Smooth muscle cell (in vitro differentiated cells): ENCODE results near the gene S100A14. TPM values are rescaled to one million over a fixed set of nuclear protein-coding genes. Genes with fewer than 3 reads are reported as not detected.

Experiments used
- DNase-seq: peaks from one replicate; lab custom pipeline; 2025; ENCODE audit not compliant: unreplicated experiment; lab: John Stamatoyannopoulos, UW
- H2AFZ ChIP-seq: fragments of 200-600 bp; sonication (generic); 2 replicates; pipeline ENCODE4 v1.6.0; 2016; ENCODE audit warnings: antibody characterized with exemption, low read depth, mild to moderate bottlenecking
- H3F3A ChIP-seq: fragments of 200-600 bp; sonication (generic); 2 replicates; pipeline ENCODE4 v1.6.0; 2017; ENCODE audit warnings: antibody characterized with exemption, low read depth
- H3K27ac ChIP-seq: fragments of 200-600 bp; sonication (generic); 2 replicates; pipeline ENCODE4 v1.5.1; 2016; ENCODE audit warnings: low read depth, mild to moderate bottlenecking
- H3K27me3 ChIP-seq: fragments of 200-600 bp; sonication (generic); 2 replicates; pipeline ENCODE4 v1.6.1; 2016; ENCODE audit warnings: low read depth, mild to moderate bottlenecking
- H3K36me3 ChIP-seq: fragments of 200-600 bp; sonication (generic); 2 replicates; pipeline ENCODE4 v1.5.1; 2016; ENCODE audit warnings: low read depth
- H3K4me1 ChIP-seq: fragments of 200-600 bp; sonication (generic); 2 replicates; pipeline ENCODE4 v1.5.1; 2016; ENCODE audit warnings: low read depth
- H3K4me2 ChIP-seq: fragments of 200-600 bp; sonication (generic); 2 replicates; pipeline ENCODE4 v1.6.0; 2016; ENCODE audit warnings: mild to moderate bottlenecking
- H3K4me3 ChIP-seq: fragments of 200-600 bp; sonication (generic); 2 replicates; pipeline ENCODE4 v1.5.1; 2016; ENCODE audit warnings: mild to moderate bottlenecking
- H3K79me2 ChIP-seq: fragments of 200-600 bp; sonication (generic); 2 replicates; pipeline ENCODE4 v1.6.0; 2016; ENCODE audit warnings: low read depth, mild to moderate bottlenecking
- H3K9ac ChIP-seq: fragments of 200-600 bp; sonication (generic); 2 replicates; pipeline ENCODE4 v1.6.0; 2016; ENCODE audit warnings: low read depth
- H3K9me3 ChIP-seq: fragments of 200-600 bp; sonication (generic); replicated peaks from 2 replicates; pipeline ENCODE4 v1.5.1; 2016; ENCODE audit warnings: low read depth
- H4K20me1 ChIP-seq: fragments of 200-600 bp; sonication (generic); 2 replicates; pipeline ENCODE4 v1.6.0; 2016; ENCODE audit warnings: low read depth
- WGBS: methylation state at CpG from one replicate; pipeline ENCODE4 v1.1.7; 2016; ENCODE audit warnings: low lambda C conversion rate; 5-methylcytosine and 5-hydroxymethylcytosine counted together
- polyA plus RNA-seq: library from polyadenylated mRNA; unstranded; fragments of >200 nt; fragmentation: Nextera tagmentation; extraction: Ambion mirVana; gene quantifications from 2 replicates; pipeline ENCODE4 v1.2.1, GENCODE V29; 2016
- total RNA-seq: library from RNA; depleted of rRNA; stranded (reverse); fragments of >200 nt; gene quantifications from 2 replicates; pipeline ENCODE4 v1.2.3, GENCODE V29; 2014
- TF ChIP-seq, protein P1 (sequence below): fragments of 200-600 bp; sonication (generic); IDR thresholded peaks from 2 replicates; pipeline ENCODE4 v1.5.1; 2017; ENCODE audit warnings: borderline replicate concordance, mild to moderate bottlenecking, antibody characterized with exemption; ENCODE audit not compliant: insufficient read depth, poor library complexity, severe bottlenecking

The S100A14 gene
- total and polyA plus RNA-seq, 2 experiments from 2014 or later, result 11.0 to 25.1 TPM

DNA sequence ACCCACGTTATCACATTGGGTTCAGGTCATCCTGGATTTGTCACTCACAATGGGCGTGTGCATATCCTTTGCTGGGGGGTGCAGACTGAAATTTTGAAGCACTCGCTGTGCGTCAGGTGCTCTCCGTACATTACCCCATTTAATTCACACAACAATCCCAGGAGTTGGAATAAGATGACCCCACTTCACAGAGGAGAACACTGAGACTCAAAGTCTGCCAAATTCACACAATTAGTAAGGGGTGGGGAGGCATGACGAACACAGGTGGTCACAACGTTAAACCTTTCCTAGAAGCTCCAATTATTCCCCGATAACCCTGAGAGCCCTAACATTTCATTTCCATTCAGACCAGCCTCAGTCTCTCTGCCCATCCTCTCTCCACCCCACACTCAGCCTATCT lies 46.7 kb downstream of the S100A14 start:
- Histone ChIP-seq H3K9me3 (no peaks in the 10 kb centered on the region), H3K4me1 (peaks cover 30% of the 10 kb centered on the region), H3K27me3 (no peaks in the 10 kb centered on the region), H3K9ac (no peak overlapping the region), H3K4me3 (no peak overlapping the region), H3K4me2 (no peak overlapping the region), H3F3A (peaks cover 8% of the 10 kb centered on the region), H2AFZ (no peak overlapping the region), H3K79me2 (no peaks in the 10 kb centered on the region), H3K27ac (peak overlapping the region; percentile 100), H3K36me3 (no peaks in the 10 kb centered on the region), H4K20me1 (no peaks in the 10 kb centered on the region)
- WGBS, result 92% methylated on average over 8 of the region's 8 CpGs
- DNase-seq, result no peak
- TF ChIP-seq, protein P1, sequence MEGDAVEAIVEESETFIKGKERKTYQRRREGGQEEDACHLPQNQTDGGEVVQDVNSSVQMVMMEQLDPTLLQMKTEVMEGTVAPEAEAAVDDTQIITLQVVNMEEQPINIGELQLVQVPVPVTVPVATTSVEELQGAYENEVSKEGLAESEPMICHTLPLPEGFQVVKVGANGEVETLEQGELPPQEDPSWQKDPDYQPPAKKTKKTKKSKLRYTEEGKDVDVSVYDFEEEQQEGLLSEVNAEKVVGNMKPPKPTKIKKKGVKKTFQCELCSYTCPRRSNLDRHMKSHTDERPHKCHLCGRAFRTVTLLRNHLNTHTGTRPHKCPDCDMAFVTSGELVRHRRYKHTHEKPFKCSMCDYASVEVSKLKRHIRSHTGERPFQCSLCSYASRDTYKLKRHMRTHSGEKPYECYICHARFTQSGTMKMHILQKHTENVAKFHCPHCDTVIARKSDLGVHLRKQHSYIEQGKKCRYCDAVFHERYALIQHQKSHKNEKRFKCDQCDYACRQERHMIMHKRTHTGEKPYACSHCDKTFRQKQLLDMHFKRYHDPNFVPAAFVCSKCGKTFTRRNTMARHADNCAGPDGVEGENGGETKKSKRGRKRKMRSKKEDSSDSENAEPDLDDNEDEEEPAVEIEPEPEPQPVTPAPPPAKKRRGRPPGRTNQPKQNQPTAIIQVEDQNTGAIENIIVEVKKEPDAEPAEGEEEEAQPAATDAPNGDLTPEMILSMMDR, result no peak

DNA sequence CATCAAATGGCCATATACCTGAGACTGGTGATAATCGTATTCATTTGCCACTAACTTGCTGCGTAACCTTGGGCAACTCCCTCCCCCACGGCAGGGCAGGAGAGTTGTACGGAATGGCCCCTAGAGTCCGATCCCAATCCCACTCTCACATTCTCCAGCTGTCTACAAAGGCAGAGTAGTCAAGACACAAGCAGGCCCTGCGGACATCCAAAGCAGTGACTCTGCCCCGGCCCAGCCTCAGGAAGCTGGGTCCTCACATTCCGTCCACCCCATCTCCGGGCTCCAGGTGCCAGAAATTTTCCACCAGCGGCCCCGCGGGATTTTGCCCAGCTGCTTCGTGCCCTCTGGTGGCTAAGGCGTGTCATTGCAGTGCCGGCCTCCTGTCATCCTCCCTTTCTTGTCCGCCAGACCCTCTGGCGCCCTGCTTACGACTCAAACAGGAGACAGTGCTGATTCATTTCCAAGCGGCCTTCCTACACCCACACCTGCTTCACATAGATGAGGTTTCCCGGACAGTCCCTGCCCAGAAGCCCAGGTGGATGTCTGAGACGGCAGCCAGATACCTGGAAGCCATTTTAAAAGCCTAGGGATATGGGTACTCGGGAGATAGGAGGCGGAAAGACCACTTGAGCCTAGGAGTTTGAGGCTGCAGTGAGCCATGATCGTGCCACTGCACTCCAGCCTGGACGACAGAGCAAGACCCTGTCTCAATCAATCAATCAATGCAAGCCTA lies 47.6 kb downstream of the S100A14 start:
- peaks cover 8% of the 10 kb centered on the region for H3F3A ChIP-seq
- H3K4me3 ChIP-seq, result no peak overlapping the region
- TF ChIP-seq, protein P1, result peak; percentile 100
- H3K36me3 ChIP-seq, result no peaks in the 10 kb centered on the region
- WGBS, result 9% methylated on average over 25 of the region's 25 CpGs
- H3K27me3 ChIP-seq, result no peaks in the 10 kb centered on the region
- H3K9ac ChIP-seq, result peak overlapping the region; percentile 98
- H3K4me2 ChIP-seq, result peak overlapping the region; percentile 75
- H3K79me2 ChIP-seq, result no peaks in the 10 kb centered on the region
- H3K9me3 ChIP-seq, result no peaks in the 10 kb centered on the region
- H3K27ac ChIP-seq, result peak overlapping the region; percentile 100
- peak overlapping the region; percentile 64 for H2AFZ ChIP-seq
- H3K4me1 ChIP-seq, result peaks cover 30% of the 10 kb centered on the region
- DNase-seq, result peak; percentile 76
- H4K20me1 ChIP-seq, result no peaks in the 10 kb centered on the region

DNA sequence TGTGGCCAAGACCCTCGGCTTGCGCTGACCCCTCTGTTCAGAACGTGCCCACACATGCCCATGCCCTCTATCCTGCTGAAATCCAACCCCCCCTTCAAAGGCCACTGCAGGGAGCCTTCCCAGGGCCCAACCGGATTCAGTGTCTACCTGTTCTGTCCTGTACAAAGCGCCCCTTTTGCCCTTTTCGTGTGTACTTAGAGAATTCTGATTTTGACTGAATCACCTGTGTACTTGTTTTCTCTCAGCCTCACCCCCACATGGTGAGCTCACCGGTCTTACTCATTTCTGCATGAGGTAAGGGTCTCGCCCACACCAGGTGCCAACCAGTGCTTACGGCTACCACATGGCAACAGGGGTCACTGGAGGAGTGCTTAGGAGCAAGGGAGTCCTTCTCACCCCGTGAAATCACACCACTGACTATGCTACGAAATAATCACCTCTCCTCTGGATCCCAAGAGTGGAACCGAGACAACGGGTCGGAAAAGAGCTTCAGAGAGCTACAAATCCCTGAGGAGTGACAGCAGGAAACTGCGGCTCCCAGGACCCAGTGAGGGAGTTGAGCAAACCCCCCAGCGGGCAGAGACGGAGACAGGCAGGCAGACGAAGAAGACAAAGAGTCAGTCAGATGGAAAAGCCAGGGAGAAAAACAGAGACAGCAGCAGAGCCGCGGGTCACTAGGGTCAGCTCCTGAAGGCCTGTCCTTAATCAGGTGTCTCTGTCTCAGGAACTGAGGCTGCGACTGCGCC lies 48.3 kb downstream of the S100A14 start:
- Histone ChIP-seq H3K9me3 (no peaks in the 10 kb centered on the region), H2AFZ (no peak overlapping the region), H3K4me3 (no peak overlapping the region), H3K79me2 (no peaks in the 10 kb centered on the region), H3K9ac (peak overlapping the region; percentile 98), H3K4me2 (peak overlapping the region; percentile 75), H3K36me3 (no peaks in the 10 kb centered on the region), H3K27ac (peak overlapping the region; percentile 100), H3F3A (peaks cover 8% of the 10 kb centered on the region), H4K20me1 (no peaks in the 10 kb centered on the region), H3K4me1 (peaks cover 34% of the 10 kb centered on the region), H3K27me3 (no peaks in the 10 kb centered on the region)
- DNase-seq, result no peak
- WGBS, result 36% methylated on average over 22 of the region's 22 CpGs
- TF ChIP-seq, protein P1, result no peak
